Activated T-cell treated with anti-CD3 and anti-CD28 coated beads, Interleukin-2, amount 50 U/mL, for 4 hours (primary cell): ENCODE data around the gene GTF3C2. TPM values are rescaled to one million over a fixed set of nuclear protein-coding genes. Genes with fewer than 3 reads are reported as not detected.
"Not testable (repeated sequence)": the region's sequence is repeated elsewhere in the genome, so short reads cannot be mapped to it uniquely, and the experiment has no call there.

Experiments used
- ATAC-seq, 2 donors: fragments of 200-7000 bp; cut with Tn5 transposase; one replicate each; pipeline ENCODE4 v1.10.0; 2021
- DNase-seq: peaks from one replicate; pipeline ENCODE4 v3.0.0-alpha.2; 2020
- H3K27me3 Mint-ChIP-seq: one replicate; pipeline ENCODE4 v1.8.0; 2021; ENCODE audit warnings: low read depth, mixed read lengths
- H3K36me3 Mint-ChIP-seq: one replicate; pipeline ENCODE4 v1.8.0; 2022; ENCODE audit warnings: mixed read lengths; ENCODE audit not compliant: insufficient read depth
- H3K4me1 Mint-ChIP-seq: one replicate; pipeline ENCODE4 v1.8.0; 2021; ENCODE audit warnings: low read depth, mixed read lengths
- H3K4me3 Mint-ChIP-seq: one replicate; pipeline ENCODE4 v1.8.0; 2021; ENCODE audit warnings: mild to moderate bottlenecking, moderate library complexity, mixed read lengths
- H3K9me3 Mint-ChIP-seq: one replicate; pipeline ENCODE4 v1.8.0; 2021; ENCODE audit warnings: mixed read lengths
- total RNA-seq, 3 donors: library from RNA; stranded (reverse); gene quantifications; one replicate each; pipeline ENCODE4 v1.2.1, GENCODE V29; 2021

The GTF3C2 gene
- total RNA-seq, 3 donors from 2014 or later = 102 to 110 (median 107) TPM

GRCh38 chr2:27356056-27356381 is 545 bp downstream of the GTF3C2 start:
- no peaks in the 10 kb centered on the region for H3K27me3 Mint-ChIP-seq
- H3K4me3 Mint-ChIP-seq = peak overlapping the region; percentile 99
- no peaks in the 10 kb centered on the region for H3K9me3 Mint-ChIP-seq
- peak; percentile 28 to 29 for ATAC-seq
- DNase-seq = no peak
- peaks cover 9% of the 10 kb centered on the region for H3K36me3 Mint-ChIP-seq
- peaks cover 45% of the 10 kb centered on the region for H3K4me1 Mint-ChIP-seq

- DNase-seq = no peak
- Mint-ChIP-seq H3K4me1 (peaks cover 50% of the 10 kb centered on the region), H3K4me3 (peak overlapping the region; percentile 99), H3K27me3 (no peaks in the 10 kb centered on the region), H3K36me3 (peaks cover 13% of the 10 kb centered on the region), H3K9me3 (no peaks in the 10 kb centered on the region)
- no peak for ATAC-seq
These were observed 2.0 kb downstream of the GTF3C2 start for GRCh38 chr2:27354597-27354927.

DNA sequence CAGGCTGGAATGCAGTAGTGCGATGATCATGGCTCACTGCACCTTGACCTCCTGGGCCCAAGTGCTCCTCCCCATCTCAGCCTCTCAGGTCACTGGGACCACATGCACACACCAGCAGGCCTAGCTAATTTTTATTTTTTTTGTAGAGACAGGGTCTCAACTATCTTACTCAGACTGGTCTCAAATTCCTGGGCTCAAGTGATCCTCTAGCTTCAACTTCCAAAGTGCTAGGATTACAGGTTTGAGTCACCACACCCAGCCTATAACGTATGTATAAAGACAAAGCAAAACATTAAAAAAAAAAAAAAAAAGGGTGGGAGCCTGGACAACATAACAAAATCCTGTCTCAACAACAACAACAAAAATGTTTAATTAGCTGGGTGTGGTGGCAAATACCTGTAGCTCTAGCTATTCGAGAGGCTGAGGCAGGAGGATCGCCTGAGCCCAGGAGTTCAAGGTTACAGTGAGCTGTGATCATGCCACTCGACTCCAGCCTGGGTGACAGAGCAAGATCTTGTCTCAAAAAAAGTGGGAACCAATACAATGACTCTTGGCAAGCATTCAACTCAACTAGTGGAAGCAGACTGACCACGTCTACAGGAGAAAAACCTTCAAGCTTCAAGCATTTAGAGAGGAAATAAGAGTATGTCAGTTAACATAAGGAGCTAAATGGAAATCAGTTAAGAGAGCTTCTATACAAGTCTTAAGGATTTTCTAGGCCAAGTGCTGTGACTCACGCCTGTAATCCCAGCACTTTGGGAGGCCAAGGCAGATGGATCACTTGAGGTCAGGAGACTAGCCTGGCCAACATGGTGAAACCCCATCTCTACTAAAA is 2.6 kb downstream of the GTF3C2 start:
- Mint-ChIP-seq H3K27me3 (no peaks in the 10 kb centered on the region), H3K4me3 (peak overlapping the region; percentile 51), H3K4me1 (peaks cover 52% of the 10 kb centered on the region), H3K9me3 (no peaks in the 10 kb centered on the region), H3K36me3 (peaks cover 14% of the 10 kb centered on the region)
- DNase-seq (no peak), ATAC-seq (no peak)

- not testable (repeated sequence) for H3K9me3 Mint-ChIP-seq
These were observed 3.2 kb downstream of the GTF3C2 start for GRCh38 chr2:27353386-27353761.

GRCh38 chr2:27351802-27352598 is 4.6 kb downstream of the GTF3C2 start:
- no peak for DNase-seq
- Mint-ChIP-seq H3K9me3 (no peaks in the 10 kb centered on the region), H3K4me3 (peak overlapping the region; percentile 37), H3K27me3 (no peaks in the 10 kb centered on the region), H3K4me1 (peaks cover 47% of the 10 kb centered on the region), H3K36me3 (peaks cover 16% of the 10 kb centered on the region)
- peak; percentile 43 to 49 for ATAC-seq

More at GRCh38 chr2:27353386-27353761, 3.2 kb downstream of the GTF3C2 start:
- H3K4me1 Mint-ChIP-seq = peaks cover 49% of the 10 kb centered on the region
- H3K27me3 Mint-ChIP-seq, H3K4me3 Mint-ChIP-seq, ATAC-seq, DNase-seq: not testable (repeated sequence)
- peaks cover 14% of the 10 kb centered on the region for H3K36me3 Mint-ChIP-seq

- no peaks in the 10 kb centered on the region for H3K9me3 Mint-ChIP-seq
These were observed 6.4 kb downstream of the GTF3C2 start for GRCh38 chr2:27350106-27350693.

DNA sequence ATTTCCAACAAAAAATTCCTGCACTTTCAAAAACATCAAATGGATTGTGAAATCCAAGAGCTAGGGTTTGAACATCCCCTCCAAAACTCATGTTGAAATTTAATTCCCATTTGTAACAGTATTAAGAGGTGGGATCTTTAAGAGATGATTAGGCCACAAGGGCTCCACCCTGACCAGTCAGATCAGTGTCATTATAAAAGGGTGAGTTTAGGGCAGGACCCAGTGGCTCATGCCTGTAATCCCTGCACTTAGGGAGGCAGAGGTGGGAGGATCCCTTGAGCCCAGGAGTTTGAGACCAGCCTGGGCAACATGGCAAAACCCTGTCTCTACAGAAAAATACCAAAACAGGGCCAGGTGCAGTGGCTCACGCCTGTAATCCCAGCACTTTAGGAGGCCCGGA is 8.9 kb downstream of the GTF3C2 start:
- DNase-seq (no peak), ATAC-seq (no peak)
- H3K27me3 Mint-ChIP-seq = no peaks in the 10 kb centered on the region
- H3K4me1 Mint-ChIP-seq = peaks cover 29% of the 10 kb centered on the region
- H3K9me3 Mint-ChIP-seq = no peaks in the 10 kb centered on the region
- H3K36me3 Mint-ChIP-seq = peaks cover 17% of the 10 kb centered on the region
- H3K4me3 Mint-ChIP-seq = no peak overlapping the region

More at GRCh38 chr2:27350106-27350693, 6.4 kb downstream of the GTF3C2 start:
- H3K4me1 Mint-ChIP-seq = peaks cover 42% of the 10 kb centered on the region
- no peaks in the 10 kb centered on the region for H3K27me3 Mint-ChIP-seq
- no peak overlapping the region for H3K4me3 Mint-ChIP-seq
- H3K36me3 Mint-ChIP-seq = peaks cover 15% of the 10 kb centered on the region
- ATAC-seq (no peak), DNase-seq (no peak)

DNA sequence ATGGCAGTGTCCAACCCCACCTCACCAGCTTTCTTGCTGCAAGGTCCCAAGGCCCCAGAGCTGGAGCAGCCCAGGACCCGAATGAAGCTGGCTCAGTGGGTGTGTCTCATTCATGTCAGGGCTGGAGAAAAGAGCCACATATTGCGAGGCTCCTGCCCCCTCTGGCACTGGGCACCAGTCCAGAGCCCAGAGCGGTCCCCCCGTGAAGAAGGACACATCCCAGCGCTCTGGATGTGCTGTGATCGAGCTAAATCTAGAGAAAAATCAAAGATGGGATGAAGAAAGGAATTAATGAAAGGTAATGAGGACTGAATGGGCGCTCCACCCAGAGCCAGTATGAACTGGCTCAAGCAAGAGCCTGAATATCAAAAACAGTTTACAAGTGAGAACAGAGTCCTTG is 20.4 kb downstream of the GTF3C2 start:
- H3K4me1 Mint-ChIP-seq = no peaks in the 10 kb centered on the region

GRCh38 chr2:27335311-27335710 is 21.3 kb downstream of the GTF3C2 start:
- H3K27me3 Mint-ChIP-seq = no peaks in the 10 kb centered on the region
- ATAC-seq = no peak
- H3K4me1 Mint-ChIP-seq = no peaks in the 10 kb centered on the region
- H3K4me3 Mint-ChIP-seq = no peak overlapping the region
- peaks cover 28% of the 10 kb centered on the region for H3K36me3 Mint-ChIP-seq
- DNase-seq = no peak
- H3K9me3 Mint-ChIP-seq = no peaks in the 10 kb centered on the region

More for the DNA sequence above, 20.4 kb downstream of the GTF3C2 start:
- Mint-ChIP-seq H3K36me3 (peaks cover 25% of the 10 kb centered on the region), H3K9me3 (no peaks in the 10 kb centered on the region), H3K27me3 (no peaks in the 10 kb centered on the region), H3K4me3 (no peak overlapping the region)
- no peak for DNase-seq
- ATAC-seq = no peak

- peaks cover 20% of the 10 kb centered on the region for H3K4me1 Mint-ChIP-seq
- peak overlapping the region; percentile 61 for H3K4me3 Mint-ChIP-seq
- H3K9me3 Mint-ChIP-seq = no peaks in the 10 kb centered on the region
- ATAC-seq (no peak), DNase-seq (no peak)
- no peaks in the 10 kb centered on the region for H3K27me3 Mint-ChIP-seq
- peaks cover 28% of the 10 kb centered on the region for H3K36me3 Mint-ChIP-seq
These were observed 31.8 kb downstream of the GTF3C2 start for GRCh38 chr2:27324720-27325119.

GRCh38 chr2:27323596-27324285 is 32.8 kb downstream of the GTF3C2 start:
- peak overlapping the region; percentile 99 for H3K4me3 Mint-ChIP-seq
- ATAC-seq (peak in 1 of 2 donors; percentile 5), DNase-seq (no peak)
- peaks cover 20% of the 10 kb centered on the region for H3K4me1 Mint-ChIP-seq
- no peaks in the 10 kb centered on the region for H3K9me3 Mint-ChIP-seq
- no peaks in the 10 kb centered on the region for H3K27me3 Mint-ChIP-seq
- H3K36me3 Mint-ChIP-seq = peaks cover 19% of the 10 kb centered on the region

DNA sequence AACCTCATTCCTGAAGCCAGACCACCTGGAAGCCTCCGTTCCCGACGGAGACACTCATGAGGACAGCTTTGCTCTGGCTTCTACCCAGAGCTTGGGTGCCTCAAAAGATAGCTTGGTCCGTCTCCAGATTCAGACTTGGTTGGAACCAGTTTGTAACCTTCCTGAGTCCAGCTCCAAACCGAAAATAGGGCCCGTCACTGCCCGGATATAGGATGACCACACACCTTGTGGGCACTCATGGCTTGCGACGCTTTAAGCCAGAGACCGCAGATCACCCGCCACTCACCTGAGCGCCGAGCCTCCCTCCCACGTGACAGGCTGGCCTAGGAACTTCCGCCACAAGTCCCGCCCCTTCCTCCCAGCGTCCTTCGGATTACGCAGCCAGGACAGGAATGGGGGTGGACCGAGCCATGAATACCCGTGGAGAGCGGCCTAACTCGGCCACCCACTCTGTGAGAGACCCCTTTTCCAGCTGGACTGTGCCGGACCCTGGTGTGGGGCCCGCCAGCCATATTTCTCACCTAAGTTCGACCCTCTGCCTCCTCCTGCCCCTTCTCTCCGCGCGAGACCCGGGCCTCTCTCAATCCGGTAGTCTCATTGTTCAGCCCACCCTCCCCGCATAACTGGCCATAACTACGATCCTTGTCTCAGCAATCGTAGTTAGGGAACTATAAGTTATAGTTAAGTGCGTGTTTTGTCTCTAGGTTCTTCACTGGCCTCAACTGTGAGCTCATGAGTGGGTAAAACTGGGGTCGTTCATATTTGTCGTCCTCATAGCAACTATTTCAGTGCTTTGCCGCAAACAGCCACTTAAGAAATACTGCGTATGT is 33.6 kb downstream of the GTF3C2 start, which contains the start of gene MPV17:
MPV17 (minus strand) TSS at position 332 of the 830 bp plus-strand sequence. CDS start 580 bp downstream, outside the sequence.
- Mint-ChIP-seq H3K36me3 (peaks cover 15% of the 10 kb centered on the region), H3K9me3 (no peaks in the 10 kb centered on the region), H3K4me3 (peak within 1 kb of the TSS; percentile 99), H3K27me3 (no peaks in the 10 kb centered on the region), H3K4me1 (peaks cover 20% of the 10 kb centered on the region)
- ATAC-seq = peak; percentile 99
- peak; percentile 80 for DNase-seq

- H3K27me3 Mint-ChIP-seq = no peaks in the 10 kb centered on the region
- peak overlapping the region; percentile 99 for H3K4me3 Mint-ChIP-seq
- DNase-seq = no peak
- H3K9me3 Mint-ChIP-seq = no peaks in the 10 kb centered on the region
- peaks cover 17% of the 10 kb centered on the region for H3K36me3 Mint-ChIP-seq
- peaks cover 20% of the 10 kb centered on the region for H3K4me1 Mint-ChIP-seq
- ATAC-seq = peak; percentile 12 to 14
These were observed 34.2 kb downstream of the GTF3C2 start for GRCh38 chr2:27322301-27322765.
